NCI-H2227 (cell line): ENCODE data around the gene TYMP.
A peak's percentile ranks its signal among the peaks of the same experiment; 100 is the strongest.

Source experiments
- DNase-seq: peaks from one replicate; lab custom pipeline; 2025; ENCODE audit not compliant: unreplicated experiment; lab: John Stamatoyannopoulos, UW

Gene TYMP

GRCh38 chr22:50563413-50564160 lies 33.8 kb upstream of the TYMP start:
- DNase-seq, result no peak

GRCh38 chr22:50562523-50563412 lies 33.0 kb upstream of the TYMP start, which contains the start of gene SYCE3:
Gene SYCE3 (minus strand): TSS chr22:50562919. CDS start chr22:50556405, 6,514 bp downstream.
- peak; percentile 96 for DNase-seq

- no peak for DNase-seq
Observed at GRCh38 chr22:50561401-50562358, 31.9 kb upstream of the TYMP start.

GRCh38 chr22:50560034-50560433 lies 30.2 kb upstream of the TYMP start:
- DNase-seq, result no peak

GRCh38 chr22:50556703-50557102 lies 26.9 kb upstream of the TYMP start:
- no peak for DNase-seq

GRCh38 chr22:50553310-50553709 lies 23.5 kb upstream of the TYMP start:
- DNase-seq, result no peak

- DNase-seq, result no peak
Observed at GRCh38 chr22:50551160-50551752, 21.4 kb upstream of the TYMP start.

GRCh38 chr22:50550395-50550794 lies 20.6 kb upstream of the TYMP start:
- no peak for DNase-seq

GRCh38 chr22:50548921-50549790 lies 19.3 kb upstream of the TYMP start:
- no peak for DNase-seq

GRCh38 chr22:50548040-50548920 lies 18.5 kb upstream of the TYMP start:
- no peak for DNase-seq

- no peak for DNase-seq
Observed at GRCh38 chr22:50547263-50547985, 17.6 kb upstream of the TYMP start.

- no peak for DNase-seq
Observed at GRCh38 chr22:50546326-50547262, 16.8 kb upstream of the TYMP start.

- DNase-seq, result no peak
Observed at GRCh38 chr22:50545522-50546325, 15.9 kb upstream of the TYMP start, which contains the start of gene KLHDC7B. Gene KLHDC7B (plus strand): TSS chr22:50545899. CDS start chr22:50546244, 345 bp downstream.

- no peak for DNase-seq
Observed at GRCh38 chr22:50544746-50545253, 15.0 kb upstream of the TYMP start.

GRCh38 chr22:50544078-50544745 lies 14.4 kb upstream of the TYMP start:
- peak; percentile 82 for DNase-seq
